H1 (cell line): ENCODE measurements around the gene CBFA2T2. TPM values are rescaled to one million over a fixed set of nuclear protein-coding genes. Genes with fewer than 3 reads are reported as not detected.

Source experiments
- CTCF ChIA-PET: fragments of 300-600 bp; sonication (Branson Sonifier 250); formaldehyde crosslinking; loops from one replicate; lab custom pipeline; 2021; ENCODE audit not compliant: partially characterized antibody; lab: Charles Lee
- POLR2A ChIA-PET: fragments of 300-600 bp; sonication (Branson Sonifier 250); formaldehyde crosslinking; loops from one replicate; lab custom pipeline; 2021; ENCODE audit warnings: inconsistent platforms; ENCODE audit not compliant: partially characterized antibody; lab: Charles Lee
- DNase-seq, 2 experiments: peaks; one replicate each; pipeline versions ENCODE4 v3.0.0 to v3.0.0-alpha.2; 2010 to 2022; ENCODE audit warnings: low spot score in 2 of 2, low read depth in 1 of 2, mixed read lengths in 1 of 2
- FAIRE-seq: peaks from 2 replicates; lab custom pipeline; 2011; peaks lifted over from hg19 to GRCh38; lab: Jason Lieb, UNC
- H2AFZ ChIP-seq: 2 replicates; pipeline ENCODE4 v1.8.1; 2012; ENCODE audit warnings: low read length, inconsistent platforms
- H2AK5ac ChIP-seq: 2 replicates; pipeline ENCODE4 v1.6.1; 2013; ENCODE audit warnings: low read depth, low read length
- H2BK120ac ChIP-seq: replicated peaks from 2 replicates; pipeline ENCODE3; 2013; ENCODE audit warnings: low read depth, low read length, inconsistent platforms
- H2BK12ac ChIP-seq: 2 replicates; pipeline ENCODE4 v1.6.1; 2013; ENCODE audit warnings: low read depth, low read length
- H2BK15ac ChIP-seq: 2 replicates; pipeline ENCODE4 v1.6.1; 2013; ENCODE audit warnings: low read length
- H2BK20ac ChIP-seq: 2 replicates; pipeline ENCODE4 v1.6.1; 2013; ENCODE audit warnings: low read length
- H2BK5ac ChIP-seq: 2 replicates; pipeline ENCODE4 v1.6.1; 2013; ENCODE audit warnings: low read depth, low read length
- H3K14ac ChIP-seq: 2 replicates; pipeline ENCODE4 v1.6.1; 2013; ENCODE audit warnings: inconsistent platforms; ENCODE audit not compliant: insufficient read length
- H3K18ac ChIP-seq: 2 replicates; pipeline ENCODE4 v1.6.1; 2013; ENCODE audit warnings: low read length; ENCODE audit errors: extremely low read depth
- H3K23ac ChIP-seq: 2 replicates; pipeline ENCODE4 v1.6.1; 2013; ENCODE audit warnings: inconsistent platforms; ENCODE audit not compliant: insufficient read length
- H3K23me2 ChIP-seq: 2 replicates; pipeline ENCODE4 v1.6.1; 2013; ENCODE audit warnings: low read depth, low read length
- H3K27ac ChIP-seq: 2 replicates; pipeline ENCODE4 v1.6.1; 2011; ENCODE audit warnings: low read depth, low read length, inconsistent platforms
- H3K27me3 ChIP-seq, 4 experiments: replicated peaks in 1 of 4; 1 replicate in 1 of 4; 2 replicates in 3 of 4; pipeline versions ENCODE4 v1.6.1 to v1.8.1; 2011 to 2013; ENCODE audit warnings: low read length in 3 of 4, mild to moderate bottlenecking in 3 of 4, inconsistent platforms in 2 of 4, mixed read lengths in 2 of 4, moderate library complexity in 1 of 4; ENCODE audit not compliant: control insufficient read depth in 3 of 4, insufficient read depth in 3 of 4; ENCODE audit errors: extremely low read depth in 1 of 4
- H3K36me3 ChIP-seq, 4 experiments: 2 replicates each; pipeline versions ENCODE4 v1.6.1 to v1.8.1; 2011 to 2013; ENCODE audit warnings: mild to moderate bottlenecking in 4 of 4, low read length in 3 of 4, moderate library complexity in 2 of 4, control low read depth in 1 of 4, inconsistent platforms in 1 of 4; ENCODE audit not compliant: insufficient read depth in 4 of 4, control insufficient read depth in 2 of 4
- H3K4ac ChIP-seq: replicated peaks from 2 replicates; pipeline ENCODE3; 2013; ENCODE audit warnings: low read length, low read depth, mixed read lengths, inconsistent platforms; ENCODE audit not compliant: insufficient read length
- H3K4me1 ChIP-seq, 4 experiments: replicated peaks in 1 of 4; 1 replicate in 1 of 4; 2 replicates in 3 of 4; pipeline versions ENCODE4 v1.6.1 to v1.8.1; 2011 to 2013; ENCODE audit warnings: low read length in 3 of 4, inconsistent platforms in 2 of 4, mixed read lengths in 1 of 4; ENCODE audit not compliant: insufficient read depth in 4 of 4, control insufficient read depth in 3 of 4
- H3K4me2 ChIP-seq, 2 experiments: 2 replicates each; pipeline versions ENCODE4 v1.6.1 to v1.8.1; 2011 to 2013; ENCODE audit warnings: low read depth in 2 of 2, low read length in 2 of 2, control low read depth in 1 of 2, inconsistent platforms in 1 of 2, mild to moderate bottlenecking in 1 of 2; ENCODE audit not compliant: insufficient read depth in 1 of 2
- H3K4me3 ChIP-seq, 4 experiments: fragments of 200-600, 300-600 bp in 1 of 4; sonication (generic), shearing (Covaris generic), sonication (Bioruptor Twin) in 1 of 4; 2 replicates each; pipeline versions ENCODE4 v1.5.1 to v1.8.1; 2011 to 2016; ENCODE audit warnings: low read length in 4 of 4, low read depth in 3 of 4, control low read depth in 2 of 4, inconsistent platforms in 2 of 4, mild to moderate bottlenecking in 2 of 4, mixed read lengths in 1 of 4, moderate library complexity in 1 of 4; ENCODE audit not compliant: insufficient read depth in 2 of 4; ENCODE audit errors: extremely low read depth in 1 of 4
- H3K56ac ChIP-seq: replicated peaks from 2 replicates; pipeline ENCODE3; 2013; ENCODE audit warnings: low read depth, mild to moderate bottlenecking, mixed read lengths, low read length, inconsistent platforms; ENCODE audit not compliant: insufficient read length
- H3K79me1 ChIP-seq: 2 replicates; pipeline ENCODE4 v1.6.1; 2013; ENCODE audit warnings: low read depth, low read length, control low read depth
- H3K79me2 ChIP-seq, 2 experiments: 2 replicates each; pipeline versions ENCODE4 v1.6.1 to v1.8.1; 2012 to 2013; ENCODE audit warnings: low read length in 2 of 2, mild to moderate bottlenecking in 2 of 2, inconsistent platforms in 1 of 2; ENCODE audit not compliant: insufficient read depth in 2 of 2, control insufficient read depth in 1 of 2
- H3K9ac ChIP-seq, 4 experiments: replicated peaks in 1 of 4; 1 replicate in 1 of 4; 2 replicates in 3 of 4; pipeline versions ENCODE4 v1.6.1 to v1.8.1; 2011 to 2013; ENCODE audit warnings: low read depth in 3 of 4, low read length in 3 of 4, control low read depth in 2 of 4, mild to moderate bottlenecking in 2 of 4, moderate library complexity in 2 of 4, inconsistent platforms in 1 of 4; ENCODE audit errors: extremely low read depth in 1 of 4
- H3K9me3 ChIP-seq, 2 experiments: 2 replicates each; pipeline versions ENCODE4 v1.6.1 to v1.8.1; 2012 to 2013; ENCODE audit warnings: mild to moderate bottlenecking in 2 of 2, moderate library complexity in 2 of 2, control low read depth in 1 of 2, inconsistent platforms in 1 of 2, low read depth in 1 of 2, low read length in 1 of 2, mixed read lengths in 1 of 2; ENCODE audit not compliant: insufficient read depth in 2 of 2
- H4K20me1 ChIP-seq, 2 experiments: replicated peaks in 1 of 2; 2 replicates each; pipeline versions ENCODE3 to v1.8.1; 2011 to 2013; ENCODE audit warnings: inconsistent platforms in 2 of 2, low read length in 2 of 2, mild to moderate bottlenecking in 1 of 2; ENCODE audit not compliant: insufficient read depth in 2 of 2, control insufficient read depth in 1 of 2
- H4K5ac ChIP-seq: 2 replicates; pipeline ENCODE4 v1.6.1; 2013; ENCODE audit warnings: low read length, low read depth, mixed read lengths, inconsistent platforms; ENCODE audit not compliant: insufficient read length
- H4K8ac ChIP-seq: 2 replicates; pipeline ENCODE4 v1.8.0; 2013; ENCODE audit warnings: mild to moderate bottlenecking, moderate library complexity, low read length, inconsistent platforms; ENCODE audit not compliant: insufficient read depth; ENCODE audit errors: extremely low read depth
- H4K91ac ChIP-seq: replicated peaks from 2 replicates; pipeline ENCODE3; 2013; ENCODE audit warnings: low read length, mixed read lengths, inconsistent platforms; ENCODE audit not compliant: insufficient read length
- BACH1 ChIP-seq: IDR thresholded peaks from 2 replicates; pipeline ENCODE4 v1.6.1; 2012; ENCODE audit warnings: low read length, improper control_type of control experiment
- BRCA1 ChIP-seq: IDR thresholded peaks from 2 replicates; pipeline ENCODE4 v1.6.1; 2012; ENCODE audit warnings: low read depth, low read length, improper control_type of control experiment
- CHD1 ChIP-seq: IDR thresholded peaks from 2 replicates; pipeline ENCODE4 v1.6.1; 2012; ENCODE audit warnings: low read depth, low read length, improper control_type of control experiment
- CHD2 ChIP-seq: IDR thresholded peaks from 2 replicates; pipeline ENCODE4 v1.6.1; 2012; ENCODE audit warnings: low read length, improper control_type of control experiment
- EGR1 ChIP-seq: IDR thresholded peaks from 2 replicates; pipeline ENCODE4 v1.6.1; 2011; ENCODE audit warnings: low read depth, low read length, borderline replicate concordance
- PHF8 ChIP-seq: fragments of 200-600 bp; sonication (generic); conservative IDR thresholded peaks from 2 replicates; pipeline ENCODE4 v1.7.1; 2012; ENCODE audit warnings: low read depth, mild to moderate bottlenecking, inconsistent platforms, low read length, moderate library complexity
- SP1 ChIP-seq: IDR thresholded peaks from 2 replicates; pipeline ENCODE4 v1.6.1; 2011; ENCODE audit warnings: low read depth, low read length
- SP2 ChIP-seq: IDR thresholded peaks from 2 replicates; pipeline ENCODE4 v1.6.1; 2012; ENCODE audit warnings: mild to moderate bottlenecking, low read length, inconsistent platforms
- TBP ChIP-seq: IDR thresholded peaks from 2 replicates; pipeline ENCODE4 v1.6.1; 2011; ENCODE audit warnings: low read depth, low read length, improper control_type of control experiment
- TCF12 ChIP-seq: IDR thresholded peaks from 2 replicates; pipeline ENCODE4 v1.6.1; 2011; ENCODE audit warnings: low read depth, mild to moderate bottlenecking, low read length
- WGBS, 2 experiments: shearing (Covaris generic) in 1 of 2; methylation state at CpG; one replicate each; pipeline versions ENCODE4 v1.1.6 to v1.1.7; 2013 to 2015; ENCODE audit warnings: low lambda C conversion rate in 2 of 2, mixed read lengths in 2 of 2, inconsistent platforms in 1 of 2, low coverage in 1 of 2, missing lambda C conversion rate in 1 of 2; ENCODE audit not compliant: insufficient replicate concordance in 2 of 2, insufficient coverage in 1 of 2, insufficient read length in 1 of 2; ENCODE audit errors: extremely low coverage in 1 of 2, missing lambda C conversion rate in 1 of 2; 5-methylcytosine and 5-hydroxymethylcytosine counted together
- polyA plus RNA-seq, 7 experiments: library from polyadenylated mRNA; depleted of rRNA in 3 of 7; stranded (reverse) in 5 of 7; unstranded in 2 of 7; fragments of >200 nt in 5 of 7; fragments of 200-250 nt in 2 of 7; gene quantifications; 1 replicate in 5 of 7; 2 replicates in 1 of 7; 4 replicates in 1 of 7; pipeline versions ENCODE4 v1.2.1 to v1.2.3, GENCODE V29; 2011 to 2013; ENCODE audit warnings: missing spikeins in 2 of 7, mixed read lengths in 2 of 7
- total RNA-seq: library from RNA; stranded (reverse); fragmentation: NEBNext Ultra II Directional; extraction: Animal tissue kit (Norgen Biotek cat#: 25700); gene quantifications from 2 replicates; pipeline ENCODE4 v1.2.1, GENCODE V29; 2021

CBFA2T2 gene
- total and polyA plus RNA-seq, 2 of the 8 experiments (the other 6 are each of a cell fraction or from before 2014, with no cell fraction given), result 11.6 to 12.9 TPM

DNA sequence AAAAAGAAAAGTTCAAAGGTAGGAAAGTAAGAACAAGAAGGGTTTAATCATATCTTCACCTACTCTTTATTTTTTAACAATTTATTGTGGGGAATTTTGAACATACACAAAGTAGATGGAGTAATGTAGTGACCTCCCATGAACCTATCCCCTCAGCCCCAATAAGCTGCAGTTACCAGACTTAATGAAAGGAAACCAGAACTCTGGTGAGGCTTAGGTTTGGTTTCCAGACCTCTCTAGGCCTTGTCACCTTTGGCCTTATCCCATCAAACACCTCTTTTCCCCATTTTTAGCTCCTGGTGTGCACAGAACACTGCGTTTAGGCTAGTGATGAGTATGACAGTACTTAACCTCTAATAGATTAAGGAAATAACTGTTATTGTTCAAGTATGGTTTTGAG, 42.0 kb downstream of the CBFA2T2 start:
- Histone ChIP-seq H2BK20ac (no peak overlapping the region), H2BK12ac (no peak overlapping the region), H4K91ac (no peak overlapping the region), H3K27me3 (no peaks in the 10 kb centered on the region), H3K4ac (no peak overlapping the region), H3K23me2 (no peaks in the 10 kb centered on the region), H3K27ac (no peak overlapping the region), H3K9ac (no peak overlapping the region), H2AK5ac (no peak overlapping the region), H3K14ac (no peak overlapping the region), H4K8ac (no peak overlapping the region), H2BK15ac (no peak overlapping the region), H3K23ac (no peak overlapping the region), H3K79me1 (no peaks in the 10 kb centered on the region; the same call in 1 of the 2 replicates), H3K4me3 (no peak overlapping the region), H3K18ac (no peak overlapping the region), H3K56ac (no peak overlapping the region), H4K20me1 (no peaks in the 10 kb centered on the region), H3K4me1 (no peaks in the 10 kb centered on the region), H3K79me2 (0 out of 4 replicates have a peak, but pooled peaks cover 0 to 3% of the 10 kb centered on the region in 2 experiments), H2AFZ (no peak overlapping the region)
- DNase-seq, result no peak
- 93% methylated on average over 1 of the region's 1 CpG; no CpG with 5 or more reads in 1 of the 2 experiments for WGBS, 2 experiments
- no peak for FAIRE-seq
- POLR2A ChIA-PET, result no interaction called here
- TF ChIP-seq SP2 (no peak), PHF8 (no peak), TBP (no peak), CHD2 (no peak), CHD1 (no peak), BRCA1 (no peak), TCF12 (no peak), BACH1 (no peak), EGR1 (no peak), SP1 (no peak)
- TF ChIP-seq, all 59 proteins: peak for 0
- Histone ChIP-seq H4K5ac (no peak overlapping the region), H3K9me3 (peaks cover 0 to 4% of the 10 kb centered on the region in 2 experiments; a peak in 1 of 4 replicates), H2BK120ac (no peak overlapping the region), H3K4me2 (no peak overlapping the region), H2BK5ac (no peak overlapping the region), H3K36me3 (0 out of 8 replicates have a peak, but pooled peaks cover 0 to 3% (median 0%) of the 10 kb centered on the region in 4 experiments)
- CTCF ChIA-PET, result interaction anchor here (0.6 to 2.1 kb wide), 4 partner anchors 11 to 75 kb away, joined by 3 to 8 read pairs (median 5); no protein-coding TSS in a partner anchor
